ENCODE measurements around the gene C3orf20.

The C3orf20 gene

GRCh38 chr3:14674841-14675240 lies at the start of gene C3orf20:
Gene C3orf20, plus strand, starts transcription at chr3:14675141. Its CDS starts 7,573 bp downstream, at chr3:14682714.
- in situ Hi-C loops (cut with MboI; ENCODE audit: low sequenced_read_pairs): loop anchor here (10.0 kb wide), 1 partner anchor 110 kb away; no protein-coding TSS in a partner anchor

GRCh38 chr3:14625443-14625842 lies 49.5 kb upstream of the C3orf20 start:
- in situ Hi-C loops (cut with MboI; ENCODE audit: low sequenced_read_pairs): no loop called here

GRCh38 chr3:14627815-14628214 lies 47.1 kb upstream of the C3orf20 start:
- in situ Hi-C loops (cut with MboI; ENCODE audit: low sequenced_read_pairs): no loop called here

GRCh38 chr3:14628406-14628805 lies 46.5 kb upstream of the C3orf20 start:
- in situ Hi-C loops (cut with MboI; ENCODE audit: low sequenced_read_pairs): no loop called here

- in situ Hi-C loops (cut with MboI; ENCODE audit: low sequenced_read_pairs): no loop called here
Measured at GRCh38 chr3:14630404-14631100, 44.4 kb upstream of the C3orf20 start.

- in situ Hi-C loops (cut with MboI; ENCODE audit: low sequenced_read_pairs): no loop called here
Measured at GRCh38 chr3:14631101-14631497, 43.8 kb upstream of the C3orf20 start.

- in situ Hi-C loops (cut with MboI; ENCODE audit: low sequenced_read_pairs): no loop called here
Measured at GRCh38 chr3:14631687-14632441, 43.1 kb upstream of the C3orf20 start.

GRCh38 chr3:14632442-14632930 lies 42.5 kb upstream of the C3orf20 start:
- in situ Hi-C loops (cut with MboI; ENCODE audit: low sequenced_read_pairs): no loop called here

- in situ Hi-C loops (cut with MboI; ENCODE audit: low sequenced_read_pairs): no loop called here
Measured at GRCh38 chr3:14633417-14633816, 41.5 kb upstream of the C3orf20 start.

GRCh38 chr3:14633819-14634424 lies 41.0 kb upstream of the C3orf20 start:
- in situ Hi-C loops (cut with MboI; ENCODE audit: low sequenced_read_pairs): no loop called here

GRCh38 chr3:14634763-14635400 lies 40.1 kb upstream of the C3orf20 start:
- in situ Hi-C loops (cut with MboI; ENCODE audit: low sequenced_read_pairs): no loop called here

- in situ Hi-C loops (cut with MboI; ENCODE audit: low sequenced_read_pairs): no loop called here
Measured at GRCh38 chr3:14636496-14637087, 38.3 kb upstream of the C3orf20 start.

- in situ Hi-C loops (cut with MboI; ENCODE audit: low sequenced_read_pairs): no loop called here
Measured at GRCh38 chr3:14640157-14640562, 34.8 kb upstream of the C3orf20 start.

- in situ Hi-C loops (cut with MboI; ENCODE audit: low sequenced_read_pairs): no loop called here
Measured at GRCh38 chr3:14640734-14641133, 34.2 kb upstream of the C3orf20 start.

- in situ Hi-C loops (cut with MboI; ENCODE audit: low sequenced_read_pairs): no loop called here
Measured at GRCh38 chr3:14641346-14641745, 33.6 kb upstream of the C3orf20 start.

GRCh38 chr3:14645453-14645852 lies 29.5 kb upstream of the C3orf20 start:
- in situ Hi-C loops (cut with MboI; ENCODE audit: low sequenced_read_pairs): no loop called here

GRCh38 chr3:14646131-14646573 lies 28.8 kb upstream of the C3orf20 start:
- in situ Hi-C loops (cut with MboI; ENCODE audit: low sequenced_read_pairs): no loop called here

GRCh38 chr3:14646589-14647413 lies 28.1 kb upstream of the C3orf20 start:
- in situ Hi-C loops (cut with MboI; ENCODE audit: low sequenced_read_pairs): no loop called here

GRCh38 chr3:14647976-14648955 lies 26.7 kb upstream of the C3orf20 start:
- in situ Hi-C loops (cut with MboI; ENCODE audit: low sequenced_read_pairs): no loop called here
